Measurements from ENCODE around the gene FAM13C.

GRCh38 chr10:59258890-59259289, 103.5 kb downstream of the FAM13C start:
- TF ChIP-seq CTCF (IDR thresholded peaks at IDR 0.05) (no peak), EP300 (IDR thresholded peaks at IDR 0.05) (no peak)

All from tibial nerve (tissue), 4 donors.